DND-41 (cell line): ENCODE measurements around the gene ABCB4.

Experiments used
- ATAC-seq: fragments of 200-7000 bp; cut with Tn5 transposase; 3 replicates; pipeline ENCODE4 v1.9.1; 2021; ENCODE audit warnings: low read depth; ENCODE audit not compliant: insufficient read depth
- DNase-seq: peaks from one replicate; pipeline ENCODE4 v3.0.0-alpha.2; 2020
- H2AFZ ChIP-seq: 2 replicates; pipeline ENCODE4 v1.6.0; 2012; ENCODE audit warnings: low read depth, low read length
- H3K27ac ChIP-seq: 2 replicates; pipeline ENCODE4 v1.5.1; 2012; ENCODE audit warnings: low read length, inconsistent platforms
- H3K27me3 ChIP-seq: fragments of 200-600 bp; sonication (generic); 2 replicates; pipeline ENCODE4 v1.6.0; 2012; ENCODE audit warnings: low read length, mild to moderate bottlenecking, inconsistent platforms; ENCODE audit not compliant: insufficient read depth, poor library complexity
- H3K36me3 ChIP-seq: 2 replicates; pipeline ENCODE4 v1.5.1; 2012; ENCODE audit warnings: low read length, inconsistent platforms; ENCODE audit not compliant: insufficient read depth
- H3K4me1 ChIP-seq: 2 replicates; pipeline ENCODE4 v1.5.1; 2012; ENCODE audit warnings: mild to moderate bottlenecking, low read length; ENCODE audit not compliant: insufficient read depth
- H3K4me2 ChIP-seq: 2 replicates; pipeline ENCODE4 v1.6.0; 2012; ENCODE audit warnings: mild to moderate bottlenecking, moderate library complexity, low read length, inconsistent platforms; ENCODE audit not compliant: insufficient read depth
- H3K4me3 ChIP-seq, 2 experiments: fragments of 200-600 bp in 1 of 2; shearing (Covaris generic) in 1 of 2; 2 replicates each; pipeline ENCODE4 v1.5.1; 2012 to 2016; ENCODE audit warnings: inconsistent platforms in 2 of 2, low read length in 2 of 2, mild to moderate bottlenecking in 2 of 2, low read depth in 1 of 2, moderate library complexity in 1 of 2
- H3K79me2 ChIP-seq: 2 replicates; pipeline ENCODE4 v1.6.0; 2012; ENCODE audit warnings: low read length, inconsistent platforms; ENCODE audit not compliant: insufficient read depth
- H3K9ac ChIP-seq: 2 replicates; pipeline ENCODE4 v1.6.0; 2012; ENCODE audit warnings: low read depth, mild to moderate bottlenecking, inconsistent platforms, low read length, moderate library complexity
- H3K9me3 ChIP-seq: 2 replicates; pipeline ENCODE4 v1.5.1; 2012; ENCODE audit warnings: low read length, moderate library complexity, mild to moderate bottlenecking, inconsistent platforms; ENCODE audit not compliant: insufficient read depth, severe bottlenecking
- H4K20me1 ChIP-seq: 2 replicates; pipeline ENCODE4 v1.6.0; 2012; ENCODE audit warnings: low read length; ENCODE audit not compliant: insufficient read depth
- CTCF ChIP-seq: IDR thresholded peaks from 2 replicates; pipeline ENCODE4 v1.5.1; 2012; ENCODE audit warnings: borderline replicate concordance, low read length, moderate library complexity, mild to moderate bottlenecking; ENCODE audit not compliant: poor library complexity, severe bottlenecking; ENCODE audit errors: extremely low read depth
- EZH2 ChIP-seq: IDR thresholded peaks from 3 replicates; pipeline ENCODE4 v1.6.1; 2012; ENCODE audit warnings: borderline replicate concordance, low read depth, mild to moderate bottlenecking, moderate library complexity, low read length, inconsistent platforms; ENCODE audit not compliant: severe bottlenecking

Gene ABCB4

GRCh38 chr7:87456247-87456646 is 19.2 kb downstream of the ABCB4 start:
- no peaks in the 10 kb centered on the region for H3K27me3 ChIP-seq
- H3K4me1 ChIP-seq: no peaks in the 10 kb centered on the region
- H4K20me1 ChIP-seq: no peaks in the 10 kb centered on the region
- H3K9ac ChIP-seq: no peak overlapping the region
- H3K79me2 ChIP-seq: no peaks in the 10 kb centered on the region
- no peaks in the 10 kb centered on the region for H3K9me3 ChIP-seq
- no peak overlapping the region for H3K4me2 ChIP-seq
- ATAC-seq (no peak), DNase-seq (no peak)
- TF ChIP-seq EZH2 (no peak), CTCF (no peak)
- H2AFZ ChIP-seq: no peak overlapping the region
- no peak overlapping the region for H3K4me3 ChIP-seq
- no peak overlapping the region for H3K27ac ChIP-seq
- no peaks in the 10 kb centered on the region for H3K36me3 ChIP-seq

GRCh38 chr7:87452279-87452678 is 23.2 kb downstream of the ABCB4 start:
- H3K9me3 ChIP-seq: no peaks in the 10 kb centered on the region
- H3K4me1 ChIP-seq: no peaks in the 10 kb centered on the region
- H3K27me3 ChIP-seq: peaks cover 5% of the 10 kb centered on the region
- TF ChIP-seq CTCF: no peak
- no peak for TF ChIP-seq EZH2
- no peaks in the 10 kb centered on the region for H3K79me2 ChIP-seq
- no peak overlapping the region for H3K4me3 ChIP-seq
- no peak overlapping the region for H3K4me2 ChIP-seq
- no peaks in the 10 kb centered on the region for H3K36me3 ChIP-seq
- H3K27ac ChIP-seq: no peak overlapping the region
- no peaks in the 10 kb centered on the region for H4K20me1 ChIP-seq
- DNase-seq: no peak
- ATAC-seq: no peak
- H3K9ac ChIP-seq: no peak overlapping the region
- no peak overlapping the region for H2AFZ ChIP-seq

GRCh38 chr7:87451187-87451586 is 24.3 kb downstream of the ABCB4 start:
- Histone ChIP-seq H4K20me1 (no peaks in the 10 kb centered on the region), H3K9ac (no peak overlapping the region), H2AFZ (no peak overlapping the region), H3K9me3 (no peaks in the 10 kb centered on the region), H3K79me2 (no peaks in the 10 kb centered on the region), H3K27me3 (peaks cover 5% of the 10 kb centered on the region), H3K4me1 (no peaks in the 10 kb centered on the region), H3K4me2 (no peak overlapping the region), H3K27ac (no peak overlapping the region), H3K4me3 (no peak overlapping the region), H3K36me3 (no peaks in the 10 kb centered on the region)
- TF ChIP-seq CTCF: no peak
- TF ChIP-seq EZH2: no peak
- DNase-seq (no peak), ATAC-seq (no peak)

- Histone ChIP-seq H3K9me3 (no peaks in the 10 kb centered on the region), H3K4me3 (no peak overlapping the region), H3K27ac (no peak overlapping the region), H3K4me2 (no peak overlapping the region), H2AFZ (no peak overlapping the region), H3K36me3 (no peaks in the 10 kb centered on the region), H3K4me1 (no peaks in the 10 kb centered on the region), H4K20me1 (no peaks in the 10 kb centered on the region), H3K27me3 (peaks cover 5% of the 10 kb centered on the region), H3K9ac (no peak overlapping the region), H3K79me2 (no peaks in the 10 kb centered on the region)
- TF ChIP-seq CTCF: no peak
- no peak for TF ChIP-seq EZH2
- no peak for DNase-seq
- ATAC-seq: no peak
Measured at GRCh38 chr7:87450706-87451105, 24.8 kb downstream of the ABCB4 start.
